SK-N-MC (cell line): Measurements from ENCODE around the gene FHIT.

Source experiments
- FOXP2 ChIP-seq: optimal IDR thresholded peaks from 2 replicates; pipeline ENCODE3; 2011; ENCODE audit warnings: mild to moderate bottlenecking, moderate library complexity; ENCODE audit not compliant: insufficient read depth; ENCODE audit errors: extremely low read length, control extremely low read depth
- POLR2AphosphoS5 ChIP-seq: IDR thresholded peaks from 2 replicates; pipeline ENCODE4 v1.6.1; 2012; ENCODE audit warnings: mild to moderate bottlenecking, low read depth, low read length, borderline replicate concordance

GRCh38 chr3:59930170-59930569, 1321.1 kb downstream of the FHIT start:
- TF ChIP-seq FOXP2 (no peak), POLR2AphosphoS5 (no peak)
